ENCODE results near the gene SPACA1.
"Not testable (repeated sequence)": the region's sequence is repeated elsewhere in the genome, so short reads cannot be mapped to it uniquely, and the experiment has no call there.

The SPACA1 gene

GRCh38 chr6:88047510-88048150 lies at the start of gene SPACA1:
TSS of gene SPACA1 (plus strand) at chr6:88047841. CDS start at chr6:88047906, 65 bp downstream.
- no peaks in the 10 kb centered on the region for H3K9me3 ChIP-seq (ENCODE audit: severe bottlenecking)
- DNase-seq (ENCODE audit: low spot score) (no peak), ATAC-seq (ENCODE audit: low read depth) (no peak)
- H3K27me3 ChIP-seq (ENCODE audit: insufficient read depth, poor library complexity, severe bottlenecking) = peaks cover 28% of the 10 kb centered on the region
- H3K27ac ChIP-seq (ENCODE audit: poor library complexity, severe bottlenecking) = no peak within 1 kb of the TSS
- H3K4me3 ChIP-seq (ENCODE audit: severe bottlenecking) = no peak within 1 kb of the TSS
- no peaks in the 10 kb centered on the region for H3K4me1 ChIP-seq (ENCODE audit: insufficient read depth, poor library complexity, severe bottlenecking)
- no peak for TF ChIP-seq CTCF (IDR thresholded peaks at IDR 0.05; ENCODE audit: poor library complexity, severe bottlenecking)
- H3K36me3 ChIP-seq (ENCODE audit: low read depth) = no peaks in the 10 kb centered on the region

- ATAC-seq (ENCODE audit: low read depth) = no peak
- H3K9me3 ChIP-seq (ENCODE audit: severe bottlenecking) = no peaks in the 10 kb centered on the region
- H3K27ac ChIP-seq (ENCODE audit: poor library complexity, severe bottlenecking) = no peak overlapping the region
- no peaks in the 10 kb centered on the region for H3K36me3 ChIP-seq (ENCODE audit: low read depth)
- no peak for DNase-seq (ENCODE audit: low spot score)
- TF ChIP-seq CTCF (IDR thresholded peaks at IDR 0.05; ENCODE audit: poor library complexity, severe bottlenecking) = no peak
- H3K4me1 ChIP-seq (ENCODE audit: insufficient read depth, poor library complexity, severe bottlenecking) = no peaks in the 10 kb centered on the region
- no peaks in the 10 kb centered on the region for H3K27me3 ChIP-seq (ENCODE audit: insufficient read depth, poor library complexity, severe bottlenecking)
- no peak overlapping the region for H3K4me3 ChIP-seq (ENCODE audit: severe bottlenecking)
Observed at GRCh38 chr6:88000713-88001112, 46.9 kb upstream of the SPACA1 start.

- not testable (repeated sequence) for ATAC-seq (ENCODE audit: low read depth); H3K9me3 ChIP-seq (ENCODE audit: severe bottlenecking); H3K27me3 ChIP-seq (ENCODE audit: insufficient read depth, poor library complexity, severe bottlenecking)
Observed at GRCh38 chr6:88001279-88001678, 46.4 kb upstream of the SPACA1 start.

GRCh38 chr6:88004707-88005106 lies 42.9 kb upstream of the SPACA1 start:
- TF ChIP-seq CTCF (IDR thresholded peaks at IDR 0.05; ENCODE audit: poor library complexity, severe bottlenecking) = no peak
- Histone ChIP-seq H3K36me3 (ENCODE audit: low read depth) (no peaks in the 10 kb centered on the region), H3K9me3 (ENCODE audit: severe bottlenecking) (no peaks in the 10 kb centered on the region), H3K27me3 (ENCODE audit: insufficient read depth, poor library complexity, severe bottlenecking) (no peaks in the 10 kb centered on the region), H3K4me1 (ENCODE audit: insufficient read depth, poor library complexity, severe bottlenecking) (no peaks in the 10 kb centered on the region), H3K27ac (ENCODE audit: poor library complexity, severe bottlenecking) (no peak overlapping the region), H3K4me3 (ENCODE audit: severe bottlenecking) (no peak overlapping the region)
- DNase-seq (ENCODE audit: low spot score) = no peak
- ATAC-seq (ENCODE audit: low read depth) = no peak; the same call in 2 of the 3 replicates

More at GRCh38 chr6:88001279-88001678, 46.4 kb upstream of the SPACA1 start:
- H3K4me3 ChIP-seq (ENCODE audit: severe bottlenecking); H3K27ac ChIP-seq (ENCODE audit: poor library complexity, severe bottlenecking); DNase-seq (ENCODE audit: low spot score); H3K4me1 ChIP-seq (ENCODE audit: insufficient read depth, poor library complexity, severe bottlenecking); H3K36me3 ChIP-seq (ENCODE audit: low read depth): not testable (repeated sequence)

- ATAC-seq (ENCODE audit: low read depth) (no peak), DNase-seq (ENCODE audit: low spot score) (no peak)
- no peaks in the 10 kb centered on the region for H3K36me3 ChIP-seq (ENCODE audit: low read depth)
- no peaks in the 10 kb centered on the region for H3K4me1 ChIP-seq (ENCODE audit: insufficient read depth, poor library complexity, severe bottlenecking)
- no peak overlapping the region for H3K4me3 ChIP-seq (ENCODE audit: severe bottlenecking)
- TF ChIP-seq CTCF (IDR thresholded peaks at IDR 0.05; ENCODE audit: poor library complexity, severe bottlenecking) = no peak
- H3K27ac ChIP-seq (ENCODE audit: poor library complexity, severe bottlenecking) = no peak overlapping the region
- no peaks in the 10 kb centered on the region for H3K27me3 ChIP-seq (ENCODE audit: insufficient read depth, poor library complexity, severe bottlenecking)
- no peaks in the 10 kb centered on the region for H3K9me3 ChIP-seq (ENCODE audit: severe bottlenecking)
Observed at GRCh38 chr6:88006557-88006956, 41.1 kb upstream of the SPACA1 start.

Measured in RWPE2 (cell line).